Left kidney (tissue), 8 donors: ENCODE data around the gene GJB1. TPM values are rescaled to one million over a fixed set of nuclear protein-coding genes. Genes with fewer than 3 reads are reported as not detected.
A peak's percentile ranks its signal among the peaks of the same experiment; 100 is the strongest.
"Not testable (repeated sequence)": the region's sequence is repeated elsewhere in the genome, so short reads cannot be mapped to it uniquely, and the experiment has no call there.

Source experiments
- DNase-seq: peaks from one replicate; pipeline ENCODE4 v3.0.0-alpha.2; 2013
- long read RNA-seq, 8 donors: transcript quantifications; one replicate each; lab custom pipeline, GENCODE V29; 2026
- polyA plus RNA-seq: library from polyadenylated mRNA; unstranded; fragments of 120-200 nt; gene quantifications from one replicate; pipeline ENCODE4 v1.2.1, GENCODE V29; 2013; ENCODE audit not compliant: insufficient read length

Gene GJB1
- polyA plus RNA-seq: 39.8 TPM
- long read RNA-seq, donor 1, transcript GJB1-207 (2 exons, 1,603 nt): major isoform, 32 of 100 reads
- long read RNA-seq, donor 1, partial matches to known transcripts: 68 of 100 reads
- long read RNA-seq, donor 1, other reads (novel, unspliced or antisense): 0 of 100 reads
- long read RNA-seq, donor 2, transcript GJB1-207 (2 exons, 1,603 nt): major isoform, 25 of 59 reads
- long read RNA-seq, donor 2, partial matches to known transcripts: 34 of 59 reads
- long read RNA-seq, donor 2, other reads (novel, unspliced or antisense): 0 of 59 reads
- long read RNA-seq, donor 3, transcript GJB1-207 (2 exons, 1,603 nt): major isoform, 26 of 26 reads
- long read RNA-seq, donor 3, partial matches to known transcripts: 0 of 26 reads
- long read RNA-seq, donor 3, other reads (novel, unspliced or antisense): 0 of 26 reads
- long read RNA-seq, donor 4, partial matches to known transcripts: 0 of 3 reads
- long read RNA-seq, donor 4, other reads (novel, unspliced or antisense): 0 of 3 reads
- long read RNA-seq, donor 5, transcript GJB1-207 (2 exons, 1,603 nt): major isoform, 40 of 104 reads
- long read RNA-seq, donor 5, partial matches to known transcripts: 63 of 104 reads
- long read RNA-seq, donor 5, other reads (novel, unspliced or antisense): 0 of 104 reads
- long read RNA-seq, donor 6, transcript GJB1-207 (2 exons, 1,603 nt): major isoform, 26 of 26 reads
- long read RNA-seq, donor 6, partial matches to known transcripts: 0 of 26 reads
- long read RNA-seq, donor 6, other reads (novel, unspliced or antisense): 0 of 26 reads
- long read RNA-seq, donor 7, transcript GJB1-207 (2 exons, 1,603 nt): major isoform, 31 of 39 reads
- long read RNA-seq, donor 7, partial matches to known transcripts: 6 of 39 reads
- long read RNA-seq, donor 7, other reads (novel, unspliced or antisense): 0 of 39 reads
- long read RNA-seq, donor 8, transcript GJB1-207 (2 exons, 1,603 nt): major isoform, 18 of 18 reads
- long read RNA-seq, donor 8, partial matches to known transcripts: 0 of 18 reads
- long read RNA-seq, donor 8, other reads (novel, unspliced or antisense): 0 of 18 reads

DNA sequence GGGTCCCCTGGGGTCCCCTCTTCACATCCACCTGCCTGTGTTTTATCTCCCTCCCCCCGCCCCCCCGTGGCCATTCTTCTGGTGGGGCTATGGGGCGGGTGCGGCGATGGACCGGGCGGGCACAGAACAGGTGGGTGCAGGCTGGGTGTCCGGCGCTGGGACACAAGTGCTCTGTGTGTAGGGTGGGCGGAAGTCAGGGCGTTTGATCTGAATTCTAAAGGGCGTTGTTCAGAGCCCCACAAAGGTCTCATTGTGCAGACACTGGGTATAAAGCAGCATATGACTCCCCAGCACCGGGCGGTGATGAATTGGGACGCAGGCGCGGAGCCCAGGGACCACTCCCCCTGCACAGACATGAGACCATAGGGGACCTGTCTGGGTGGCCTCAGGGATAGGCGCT, at the start of gene GJB1:
GJB1 (plus strand) TSS at position 296 of the 400 bp plus-strand sequence. CDS start 484 bp downstream, outside the sequence.
- DNase-seq: no peak

DNA sequence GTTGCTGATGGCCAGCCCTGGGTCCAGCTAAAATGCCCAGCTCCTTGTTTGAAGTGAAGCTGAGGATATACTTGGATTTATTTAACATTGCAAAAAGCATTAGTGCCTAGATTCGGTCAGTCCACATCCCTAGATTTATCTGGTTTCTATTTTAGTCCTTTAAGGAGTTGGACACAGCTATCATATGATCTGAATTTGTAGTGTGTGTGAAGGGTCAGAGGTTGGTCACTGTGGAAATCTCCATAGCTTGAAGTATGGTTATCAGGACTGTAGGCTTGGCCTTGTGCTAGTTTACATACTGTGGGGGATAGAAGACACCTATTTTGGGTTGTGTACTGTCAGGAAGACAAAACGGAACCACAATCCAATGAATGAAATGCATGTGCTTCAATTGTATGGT, 49.6 kb upstream of the GJB1 start:
- no peak for DNase-seq

- no peak for DNase-seq
These were observed 48.2 kb upstream of the GJB1 start for GRCh38 chrX:71174795-71175194.

DNA sequence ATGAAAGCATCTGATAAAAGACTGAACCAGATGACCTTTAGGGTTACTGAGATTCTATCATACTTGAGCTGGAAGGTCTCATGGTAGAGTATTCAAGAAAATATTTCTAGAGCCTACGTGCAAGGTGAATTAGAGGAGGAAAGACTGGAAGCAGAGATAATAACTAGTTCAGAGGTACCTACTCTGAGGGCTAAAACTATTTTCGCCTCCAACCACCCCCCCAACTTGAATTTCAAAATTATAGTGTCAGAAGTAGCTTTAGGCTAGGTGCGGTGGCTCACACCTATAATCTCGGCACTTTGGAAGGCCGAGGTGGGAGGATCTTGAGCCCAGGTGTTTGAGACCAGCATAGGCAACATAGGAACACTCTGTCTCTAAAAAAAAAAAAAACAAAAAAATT, 47.5 kb upstream of the GJB1 start:
- DNase-seq: no peak

- no peak for DNase-seq
These were observed 45.7 kb upstream of the GJB1 start for GRCh38 chrX:71177327-71177726.

DNA sequence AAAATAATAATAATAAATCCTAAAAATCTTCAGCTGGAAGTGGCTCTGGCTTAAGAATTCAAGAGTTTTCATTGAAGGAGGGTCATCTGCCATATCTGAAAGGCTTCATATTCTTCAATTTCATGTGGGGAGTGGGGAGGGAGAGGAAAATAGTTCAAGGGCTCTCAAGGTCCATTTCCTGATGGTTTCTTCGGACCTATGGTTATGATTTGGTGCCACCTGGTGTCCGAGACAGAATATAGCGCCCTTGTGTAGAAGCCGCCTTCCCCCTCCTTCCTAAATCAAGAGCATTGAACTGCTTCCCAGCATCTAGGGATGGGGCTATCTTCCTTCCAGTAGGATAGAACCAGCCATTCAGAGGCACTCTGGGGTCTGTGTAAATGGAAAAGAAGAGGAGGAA, 44.1 kb upstream of the GJB1 start:
- peak; percentile 69 for DNase-seq

GRCh38 chrX:71180579-71181265, 42.3 kb upstream of the GJB1 start:
- not testable (repeated sequence) for DNase-seq

GRCh38 chrX:71181558-71181909, 41.5 kb upstream of the GJB1 start:
- no peak for DNase-seq

GRCh38 chrX:71181910-71182799, 40.9 kb upstream of the GJB1 start:
- DNase-seq: peak; percentile 91

- DNase-seq: no peak
These were observed 40.2 kb upstream of the GJB1 start for GRCh38 chrX:71182871-71183270.

- peak; percentile 48 for DNase-seq
These were observed 39.7 kb upstream of the GJB1 start for GRCh38 chrX:71183341-71183740.

- no peak for DNase-seq
These were observed 38.9 kb upstream of the GJB1 start for GRCh38 chrX:71184092-71184491.

GRCh38 chrX:71184803-71185495, 38.1 kb upstream of the GJB1 start:
- no peak for DNase-seq

GRCh38 chrX:71191248-71191647, 31.8 kb upstream of the GJB1 start:
- DNase-seq: no peak

GRCh38 chrX:71195964-71196649, 26.9 kb upstream of the GJB1 start:
- DNase-seq: no peak

GRCh38 chrX:71198066-71198465, 25.0 kb upstream of the GJB1 start:
- DNase-seq: no peak

- no peak for DNase-seq
These were observed 23.6 kb upstream of the GJB1 start for GRCh38 chrX:71199252-71200008.

DNA sequence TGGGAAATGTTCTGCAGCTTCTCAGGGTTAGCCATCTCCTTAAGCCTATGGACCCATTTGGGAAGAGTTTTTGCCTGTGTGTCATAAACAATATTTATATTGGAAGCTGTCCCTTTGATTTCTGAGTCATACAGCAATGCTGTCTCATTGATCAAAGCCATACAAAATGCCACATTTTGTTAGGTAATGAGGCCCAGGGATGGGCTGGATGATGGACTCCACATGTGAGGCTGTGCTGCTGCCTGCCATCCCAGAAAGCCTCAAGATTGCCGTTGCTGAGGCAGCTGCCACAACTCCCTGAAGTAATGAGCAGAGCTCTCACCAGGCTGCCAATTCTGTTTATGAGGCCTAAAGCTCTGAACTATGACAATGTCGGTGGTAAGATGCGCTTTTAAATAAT, 12.2 kb upstream of the GJB1 start:
- DNase-seq: no peak

- DNase-seq: no peak
These were observed 10.5 kb upstream of the GJB1 start for GRCh38 chrX:71212536-71212935.
